ENCODE data around the gene TTBK2. TPM values are rescaled to one million over a fixed set of nuclear protein-coding genes. Genes with fewer than 3 reads are reported as not detected.

Gene TTBK2
- total RNA-seq, 1 experiment from 2014 or later, result 10.6 TPM

DNA sequence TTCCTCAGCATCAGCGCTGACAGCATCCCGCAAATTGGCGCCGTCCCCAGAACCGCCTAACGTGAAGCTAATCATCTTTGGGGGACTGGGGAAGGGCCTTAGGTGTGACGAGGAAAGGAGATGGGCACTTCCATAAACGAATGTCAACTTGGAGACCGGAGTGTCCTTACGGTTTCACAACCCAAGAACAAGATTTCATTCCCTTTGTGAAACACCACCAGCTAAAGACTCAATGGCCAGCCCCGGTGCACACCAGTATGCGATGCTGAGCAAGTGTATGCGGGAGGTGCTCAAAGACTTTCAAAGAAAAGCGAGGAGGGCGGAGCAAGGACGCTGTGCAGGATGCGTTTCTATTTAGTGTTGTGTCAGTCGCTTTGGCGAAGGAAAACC is 759 bp upstream of the TTBK2 start:
- H3K56ac ChIP-seq (ENCODE audit: insufficient read length, low read depth, low read length), result no peak overlapping the region
- H3K4me2 ChIP-seq (ENCODE audit: insufficient read depth, insufficient read length, low read length), result peak overlapping the region; percentile 67
- H3K4ac ChIP-seq (ENCODE audit: low read depth, low read length), result no peak overlapping the region
- no peak overlapping the region for H4K91ac ChIP-seq (ENCODE audit: insufficient read length, low read depth, low read length)
- no peaks in the 10 kb centered on the region for H3K9me3 ChIP-seq (ENCODE audit: control insufficient read depth, low read depth, low read length)
- Mint-ChIP-seq H3K4me3 (peak overlapping the region; percentile 93 to 95), H3K27ac (no peak overlapping the region), H3K4me1 (peaks cover 14 to 19% of the 10 kb centered on the region in 2 experiments), H3K9me3 (no peaks in the 10 kb centered on the region), H3K27me3 (ENCODE audit: low read depth) (peaks cover 12% of the 10 kb centered on the region), H3K36me3 (ENCODE audit: insufficient read depth in 1 of 3, low read depth in 3 of 3) (no peaks in the 10 kb centered on the region)
- no peaks in the 10 kb centered on the region for H3K4me1 ChIP-seq (ENCODE audit: insufficient read depth, low read length)
- TF ChIP-seq, protein P1, sequence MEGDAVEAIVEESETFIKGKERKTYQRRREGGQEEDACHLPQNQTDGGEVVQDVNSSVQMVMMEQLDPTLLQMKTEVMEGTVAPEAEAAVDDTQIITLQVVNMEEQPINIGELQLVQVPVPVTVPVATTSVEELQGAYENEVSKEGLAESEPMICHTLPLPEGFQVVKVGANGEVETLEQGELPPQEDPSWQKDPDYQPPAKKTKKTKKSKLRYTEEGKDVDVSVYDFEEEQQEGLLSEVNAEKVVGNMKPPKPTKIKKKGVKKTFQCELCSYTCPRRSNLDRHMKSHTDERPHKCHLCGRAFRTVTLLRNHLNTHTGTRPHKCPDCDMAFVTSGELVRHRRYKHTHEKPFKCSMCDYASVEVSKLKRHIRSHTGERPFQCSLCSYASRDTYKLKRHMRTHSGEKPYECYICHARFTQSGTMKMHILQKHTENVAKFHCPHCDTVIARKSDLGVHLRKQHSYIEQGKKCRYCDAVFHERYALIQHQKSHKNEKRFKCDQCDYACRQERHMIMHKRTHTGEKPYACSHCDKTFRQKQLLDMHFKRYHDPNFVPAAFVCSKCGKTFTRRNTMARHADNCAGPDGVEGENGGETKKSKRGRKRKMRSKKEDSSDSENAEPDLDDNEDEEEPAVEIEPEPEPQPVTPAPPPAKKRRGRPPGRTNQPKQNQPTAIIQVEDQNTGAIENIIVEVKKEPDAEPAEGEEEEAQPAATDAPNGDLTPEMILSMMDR (conservative IDR thresholded peaks at IDR 0.05), result no peak
- no peak for DNase-seq
- H3K9ac ChIP-seq (ENCODE audit: extremely low read depth, insufficient read length, low read length), result no peak overlapping the region
- H3K23ac ChIP-seq (ENCODE audit: insufficient read length, low read depth, low read length), result no peak overlapping the region
- no peak overlapping the region for H2BK12ac ChIP-seq (ENCODE audit: insufficient read length, low read depth, low read length)
- H2AFZ ChIP-seq (ENCODE audit: low read length), result no peak overlapping the region
- no CpG with 5 or more reads among the region's 19 CpGs for WGBS (ENCODE audit: extremely low coverage, insufficient read length, low lambda C conversion rate)
- no peak overlapping the region for H2BK15ac ChIP-seq (ENCODE audit: low read depth, low read length)
- H3K27ac ChIP-seq (ENCODE audit: insufficient read length, low read depth, low read length), result no peak overlapping the region
- H4K8ac ChIP-seq (replicated peaks; ENCODE audit: insufficient read length, low read depth, low read length), result no peak overlapping the region
- no peak overlapping the region for H2BK5ac ChIP-seq (ENCODE audit: insufficient read length, low read length)
- H2BK120ac ChIP-seq (ENCODE audit: low read depth, low read length, poor library complexity, severe bottlenecking), result no peak overlapping the region
- H3K27me3 ChIP-seq (ENCODE audit: insufficient read depth, low read length), result no peaks in the 10 kb centered on the region
- H2BK20ac ChIP-seq (ENCODE audit: low read depth, low read length, poor library complexity, severe bottlenecking), result no peak overlapping the region
- no peaks in the 10 kb centered on the region for H4K20me1 ChIP-seq (ENCODE audit: control insufficient read depth, insufficient read depth, insufficient read length)
- no peaks in the 10 kb centered on the region for H3K79me2 ChIP-seq (ENCODE audit: insufficient read depth, low read length)
- no peak overlapping the region for H4K5ac ChIP-seq (ENCODE audit: insufficient read length, low read depth, low read length)
- H3K18ac ChIP-seq (ENCODE audit: insufficient read length, low read depth, low read length), result no peak overlapping the region
- no peak overlapping the region for H3T11ph ChIP-seq (ENCODE audit: low read length)
- no peak overlapping the region for H3K14ac ChIP-seq (ENCODE audit: insufficient read depth, low read length)
- H3K79me1 ChIP-seq (ENCODE audit: insufficient read depth, low read depth, low read length, poor library complexity, severe bottlenecking), result no peaks in the 10 kb centered on the region
- H3K23me2 ChIP-seq (ENCODE audit: insufficient read length, low read depth, low read length, poor library complexity, severe bottlenecking), result peaks cover 4% of the 10 kb centered on the region
- no peak overlapping the region for H2AK5ac ChIP-seq (ENCODE audit: insufficient read length, low read length)

All from H9 (cell line).